ENCODE measurements around the gene PCED1B.

Gene PCED1B

DNA sequence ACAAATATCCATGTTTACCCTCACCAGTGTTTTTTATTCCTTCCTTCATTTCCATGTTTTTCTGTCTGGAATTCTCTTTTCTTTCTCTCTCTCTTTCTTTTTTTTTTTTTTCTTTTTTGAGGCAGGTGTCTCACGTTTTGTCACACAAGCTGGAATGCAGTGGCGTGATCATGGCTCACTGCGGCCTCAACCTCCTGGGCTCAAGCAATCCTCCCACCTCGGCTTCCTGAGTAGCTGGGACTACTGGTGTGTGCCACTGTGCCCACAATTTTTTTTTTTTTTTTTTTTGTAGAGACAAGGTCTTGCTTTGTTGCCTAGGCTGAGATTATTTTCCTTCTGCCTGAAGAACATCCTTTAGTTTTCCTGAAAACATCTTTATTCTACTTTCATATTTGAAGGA lies 15.4 kb downstream of the PCED1B start:
- DNase-seq (ENCODE audit: low spot score) (no peak), ATAC-seq (ENCODE audit: low read depth) (no peak)
- H3K36me3 ChIP-seq (ENCODE audit: low read depth) = peaks cover 4% of the 10 kb centered on the region; the same call in 1 of the 2 replicates
- H3K27ac ChIP-seq (ENCODE audit: poor library complexity, severe bottlenecking) = peak overlapping the region; percentile 99
- no peak overlapping the region for H3K4me3 ChIP-seq (ENCODE audit: severe bottlenecking)
- H3K9me3 ChIP-seq (ENCODE audit: severe bottlenecking) = no peaks in the 10 kb centered on the region
- TF ChIP-seq, protein P1, sequence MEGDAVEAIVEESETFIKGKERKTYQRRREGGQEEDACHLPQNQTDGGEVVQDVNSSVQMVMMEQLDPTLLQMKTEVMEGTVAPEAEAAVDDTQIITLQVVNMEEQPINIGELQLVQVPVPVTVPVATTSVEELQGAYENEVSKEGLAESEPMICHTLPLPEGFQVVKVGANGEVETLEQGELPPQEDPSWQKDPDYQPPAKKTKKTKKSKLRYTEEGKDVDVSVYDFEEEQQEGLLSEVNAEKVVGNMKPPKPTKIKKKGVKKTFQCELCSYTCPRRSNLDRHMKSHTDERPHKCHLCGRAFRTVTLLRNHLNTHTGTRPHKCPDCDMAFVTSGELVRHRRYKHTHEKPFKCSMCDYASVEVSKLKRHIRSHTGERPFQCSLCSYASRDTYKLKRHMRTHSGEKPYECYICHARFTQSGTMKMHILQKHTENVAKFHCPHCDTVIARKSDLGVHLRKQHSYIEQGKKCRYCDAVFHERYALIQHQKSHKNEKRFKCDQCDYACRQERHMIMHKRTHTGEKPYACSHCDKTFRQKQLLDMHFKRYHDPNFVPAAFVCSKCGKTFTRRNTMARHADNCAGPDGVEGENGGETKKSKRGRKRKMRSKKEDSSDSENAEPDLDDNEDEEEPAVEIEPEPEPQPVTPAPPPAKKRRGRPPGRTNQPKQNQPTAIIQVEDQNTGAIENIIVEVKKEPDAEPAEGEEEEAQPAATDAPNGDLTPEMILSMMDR (IDR thresholded peaks at IDR 0.05; ENCODE audit: poor library complexity, severe bottlenecking) = no peak
- H3K27me3 ChIP-seq (ENCODE audit: insufficient read depth, poor library complexity, severe bottlenecking) = no peaks in the 10 kb centered on the region
- H3K4me1 ChIP-seq (ENCODE audit: insufficient read depth, poor library complexity, severe bottlenecking) = peaks cover 51% of the 10 kb centered on the region

DNA sequence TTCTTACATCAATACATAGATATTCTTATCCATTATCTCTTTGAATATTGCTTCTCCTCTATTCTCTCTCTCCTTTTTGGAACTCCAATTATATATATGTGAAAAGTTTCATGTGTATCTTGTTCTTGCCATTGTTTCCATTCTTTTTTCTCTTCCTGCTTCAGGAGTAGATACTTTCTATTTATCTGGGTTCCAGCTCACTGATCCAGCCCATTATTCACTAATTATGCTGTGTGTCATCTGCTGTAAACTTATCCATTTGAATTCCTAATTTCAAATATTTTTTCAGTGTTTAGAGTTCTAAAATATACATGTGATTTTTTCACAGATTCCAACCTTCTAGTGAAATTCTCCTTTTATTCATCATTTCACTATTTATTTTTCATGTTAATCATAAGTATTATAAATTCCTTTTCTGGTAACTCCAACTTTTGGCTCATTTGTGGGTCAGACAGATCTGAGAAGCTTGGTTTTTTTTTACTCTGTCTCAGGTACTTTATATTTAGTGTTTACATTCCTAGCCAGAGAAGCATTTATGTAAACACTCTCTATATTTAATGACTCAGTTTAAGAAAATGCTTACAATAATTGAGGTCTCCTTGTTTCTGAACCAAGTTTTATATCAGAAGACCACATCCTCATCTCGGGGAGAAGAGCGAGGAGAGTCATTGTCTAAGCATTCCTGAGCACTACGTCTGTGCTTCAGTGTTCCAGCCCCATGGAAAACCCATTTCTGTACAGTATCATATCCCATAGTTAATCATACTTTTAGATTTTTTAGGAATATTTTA lies 16.2 kb downstream of the PCED1B start:
- Histone ChIP-seq H3K27me3 (ENCODE audit: insufficient read depth, poor library complexity, severe bottlenecking) (no peaks in the 10 kb centered on the region), H3K36me3 (ENCODE audit: low read depth) (peaks cover 4% of the 10 kb centered on the region; the same call in 1 of the 2 replicates), H3K4me1 (ENCODE audit: insufficient read depth, poor library complexity, severe bottlenecking) (peaks cover 59% of the 10 kb centered on the region), H3K9me3 (ENCODE audit: severe bottlenecking) (no peaks in the 10 kb centered on the region), H3K27ac (ENCODE audit: poor library complexity, severe bottlenecking) (peak overlapping the region; percentile 99), H3K4me3 (ENCODE audit: severe bottlenecking) (no peak overlapping the region)
- ATAC-seq (ENCODE audit: low read depth) (peak; percentile 97), DNase-seq (ENCODE audit: low spot score) (no peak)
- TF ChIP-seq, protein P1 (IDR thresholded peaks at IDR 0.05; ENCODE audit: poor library complexity, severe bottlenecking) = no peak

DNA sequence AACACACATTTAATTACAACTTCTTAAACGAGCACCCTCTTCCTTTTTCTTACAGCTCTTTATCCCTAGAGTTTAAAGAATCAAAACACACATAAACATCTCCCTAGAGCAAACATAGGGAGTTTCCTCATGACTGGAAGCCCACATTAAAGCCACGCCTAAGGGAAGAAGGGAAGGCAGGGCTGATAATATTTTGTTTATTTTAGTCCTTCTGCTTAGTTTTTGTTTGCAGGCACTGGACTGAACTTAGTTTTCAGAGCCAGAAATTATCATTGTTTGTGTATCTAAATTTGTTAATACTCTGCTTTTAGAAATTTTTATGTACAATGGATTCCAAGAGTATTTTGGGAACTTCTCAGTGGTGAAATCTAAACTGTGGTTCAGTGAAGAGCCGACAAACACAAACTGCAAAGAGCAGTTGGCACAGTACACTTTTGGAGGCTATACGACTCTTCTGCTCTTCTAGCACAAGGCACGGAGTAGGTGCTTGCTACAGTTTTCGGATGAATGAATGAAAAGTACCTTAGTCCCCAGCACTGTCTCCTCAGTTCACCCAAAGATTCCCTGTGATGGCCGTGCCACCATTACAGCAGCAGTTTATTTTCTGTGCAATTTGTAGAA lies 18.0 kb downstream of the PCED1B start:
- peak overlapping the region; percentile 99 for H3K27ac ChIP-seq (ENCODE audit: poor library complexity, severe bottlenecking)
- peaks cover 59% of the 10 kb centered on the region for H3K4me1 ChIP-seq (ENCODE audit: insufficient read depth, poor library complexity, severe bottlenecking)
- DNase-seq (ENCODE audit: low spot score) (no peak), ATAC-seq (ENCODE audit: low read depth) (no peak; the same call in 2 of the 3 replicates)
- H3K4me3 ChIP-seq (ENCODE audit: severe bottlenecking) = no peak overlapping the region
- H3K36me3 ChIP-seq (ENCODE audit: low read depth) = peaks cover 4% of the 10 kb centered on the region; the same call in 1 of the 2 replicates
- H3K27me3 ChIP-seq (ENCODE audit: insufficient read depth, poor library complexity, severe bottlenecking) = no peaks in the 10 kb centered on the region
- no peaks in the 10 kb centered on the region for H3K9me3 ChIP-seq (ENCODE audit: severe bottlenecking)
- TF ChIP-seq, protein P1 (IDR thresholded peaks at IDR 0.05; ENCODE audit: poor library complexity, severe bottlenecking) = no peak

DNA sequence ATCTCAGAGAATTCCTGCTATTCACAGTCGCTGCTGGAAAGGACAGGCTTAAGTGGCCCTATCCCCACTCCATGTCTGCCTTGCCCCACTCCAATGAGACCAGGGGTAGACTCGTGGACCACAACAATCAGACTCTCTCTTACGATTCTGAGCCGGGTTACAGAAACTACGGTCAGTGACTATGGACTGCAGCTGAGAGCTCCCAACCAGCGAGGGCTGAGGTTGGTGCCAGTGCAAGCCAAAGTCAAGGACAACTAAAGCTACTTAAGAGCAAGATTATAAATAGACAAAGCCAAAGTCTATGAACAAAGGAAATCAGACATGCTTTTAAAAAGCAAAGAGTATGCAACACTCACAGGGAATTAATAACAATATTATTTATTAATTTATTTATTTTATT lies 18.7 kb downstream of the PCED1B start:
- peaks cover 4% of the 10 kb centered on the region; the same call in 1 of the 2 replicates for H3K36me3 ChIP-seq (ENCODE audit: low read depth)
- ATAC-seq (ENCODE audit: low read depth) (no peak), DNase-seq (ENCODE audit: low spot score) (no peak)
- H3K27me3 ChIP-seq (ENCODE audit: insufficient read depth, poor library complexity, severe bottlenecking) = no peaks in the 10 kb centered on the region
- H3K9me3 ChIP-seq (ENCODE audit: severe bottlenecking) = no peaks in the 10 kb centered on the region
- H3K4me3 ChIP-seq (ENCODE audit: severe bottlenecking) = no peak overlapping the region
- TF ChIP-seq, protein P1 (IDR thresholded peaks at IDR 0.05; ENCODE audit: poor library complexity, severe bottlenecking) = no peak
- H3K27ac ChIP-seq (ENCODE audit: poor library complexity, severe bottlenecking) = peak overlapping the region; percentile 99
- H3K4me1 ChIP-seq (ENCODE audit: insufficient read depth, poor library complexity, severe bottlenecking) = peaks cover 59% of the 10 kb centered on the region

Measured in RWPE2 (cell line).